Activated CD8-positive, alpha-beta memory T cell treated with anti-CD3 and anti-CD28 coated beads, Interleukin-2, amount 10 ng/mL, durations not matched to agents 7 days and 5 days (primary cell): ENCODE results near the gene LDLRAD4. TPM values are rescaled to one million over a fixed set of nuclear protein-coding genes. Genes with fewer than 3 reads are reported as not detected.

Source experiments
- ATAC-seq: fragments of 150-1000 bp; cut with Tn5 transposase; one replicate; pipeline ENCODE4 v1.10.0; 2021; ENCODE audit warnings: moderate library complexity
- CTCF ChIA-PET: fragments of 350-600 bp; sonication (Branson Sonifier 250); formaldehyde crosslinking; loops from one replicate; lab custom pipeline; 2021; ENCODE audit warnings: antibody characterized with exemption; lab: Charles Lee
- DNase-seq: peaks from one replicate; pipeline ENCODE4 v3.0.0-alpha.2; 2020
- H3K27ac Mint-ChIP-seq: one replicate; pipeline ENCODE4 v1.8.0; 2021; ENCODE audit warnings: mild to moderate bottlenecking, mixed read lengths
- H3K27me3 Mint-ChIP-seq: one replicate; pipeline ENCODE4 v1.8.0; 2021; ENCODE audit warnings: mixed read lengths
- H3K36me3 Mint-ChIP-seq: one replicate; pipeline ENCODE4 v1.8.0; 2021; ENCODE audit warnings: mild to moderate bottlenecking, mixed read lengths
- H3K4me1 Mint-ChIP-seq: one replicate; pipeline ENCODE4 v1.8.0; 2021; ENCODE audit warnings: mixed read lengths
- H3K4me3 Mint-ChIP-seq: one replicate; pipeline ENCODE4 v1.8.0; 2021; ENCODE audit warnings: mild to moderate bottlenecking, moderate library complexity, mixed read lengths
- H3K9me3 Mint-ChIP-seq: one replicate; pipeline ENCODE4 v1.8.0; 2022; ENCODE audit warnings: low read depth, mixed read lengths
- total RNA-seq, 2 experiments: library from RNA; stranded (reverse); gene quantifications; one replicate each; pipeline ENCODE4 v1.2.3, GENCODE V29; 2021

The LDLRAD4 gene
- total RNA-seq, 2 experiments from 2014 or later: 33.9 to 44.5 TPM

- Mint-ChIP-seq H3K36me3 (no peaks in the 10 kb centered on the region), H3K4me1 (peaks cover 1% of the 10 kb centered on the region), H3K27me3 (no peaks in the 10 kb centered on the region), H3K27ac (no peak overlapping the region), H3K9me3 (no peaks in the 10 kb centered on the region), H3K4me3 (no peak overlapping the region)
- CTCF ChIA-PET: no interaction called here
- DNase-seq (peak; percentile 51), ATAC-seq (peak; percentile 33)
Observed at GRCh38 chr18:13446610-13447461, 228.3 kb downstream of the LDLRAD4 start.

- peaks cover 1% of the 10 kb centered on the region for H3K4me1 Mint-ChIP-seq
- no peak for ATAC-seq
- CTCF ChIA-PET: no interaction called here
- no peaks in the 10 kb centered on the region for H3K36me3 Mint-ChIP-seq
- no peaks in the 10 kb centered on the region for H3K9me3 Mint-ChIP-seq
- H3K27ac Mint-ChIP-seq: no peak overlapping the region
- H3K27me3 Mint-ChIP-seq: no peaks in the 10 kb centered on the region
- no peak for DNase-seq
- H3K4me3 Mint-ChIP-seq: no peak overlapping the region
Observed at GRCh38 chr18:13447621-13448334, 229.2 kb downstream of the LDLRAD4 start.

GRCh38 chr18:13448335-13448795, 229.8 kb downstream of the LDLRAD4 start:
- Mint-ChIP-seq H3K4me3 (no peak overlapping the region), H3K36me3 (no peaks in the 10 kb centered on the region), H3K4me1 (peaks cover 1% of the 10 kb centered on the region), H3K27ac (no peak overlapping the region), H3K27me3 (no peaks in the 10 kb centered on the region), H3K9me3 (no peaks in the 10 kb centered on the region)
- DNase-seq (no peak), ATAC-seq (no peak)
- CTCF ChIA-PET: no interaction called here

- Mint-ChIP-seq H3K9me3 (no peaks in the 10 kb centered on the region), H3K27me3 (no peaks in the 10 kb centered on the region), H3K36me3 (no peaks in the 10 kb centered on the region), H3K4me3 (no peak overlapping the region), H3K4me1 (peaks cover 1% of the 10 kb centered on the region), H3K27ac (no peak overlapping the region)
- DNase-seq: no peak
- no peak for ATAC-seq
- CTCF ChIA-PET: no interaction called here
Observed at GRCh38 chr18:13449651-13450050, 231.1 kb downstream of the LDLRAD4 start.

GRCh38 chr18:13450289-13451212, 232.0 kb downstream of the LDLRAD4 start:
- H3K27ac Mint-ChIP-seq: no peak overlapping the region
- CTCF ChIA-PET: no interaction called here

GRCh38 chr18:13451213-13451540, 232.6 kb downstream of the LDLRAD4 start:
- no peak overlapping the region for H3K27ac Mint-ChIP-seq
- H3K4me3 Mint-ChIP-seq: no peak overlapping the region
- peaks cover 12% of the 10 kb centered on the region for H3K4me1 Mint-ChIP-seq
- H3K27me3 Mint-ChIP-seq: no peaks in the 10 kb centered on the region
- CTCF ChIA-PET: no interaction called here
- H3K36me3 Mint-ChIP-seq: no peaks in the 10 kb centered on the region
- ATAC-seq (no peak), DNase-seq (no peak)
- H3K9me3 Mint-ChIP-seq: no peaks in the 10 kb centered on the region

More at GRCh38 chr18:13450289-13451212, 232.0 kb downstream of the LDLRAD4 start:
- Mint-ChIP-seq H3K9me3 (no peaks in the 10 kb centered on the region), H3K4me3 (no peak overlapping the region), H3K27me3 (no peaks in the 10 kb centered on the region), H3K4me1 (peaks cover 5% of the 10 kb centered on the region), H3K36me3 (no peaks in the 10 kb centered on the region)
- ATAC-seq (no peak), DNase-seq (no peak)

- H3K4me3 Mint-ChIP-seq: no peak overlapping the region
- no peak overlapping the region for H3K27ac Mint-ChIP-seq
- ATAC-seq (no peak), DNase-seq (no peak)
- H3K4me1 Mint-ChIP-seq: peaks cover 15% of the 10 kb centered on the region
- no peaks in the 10 kb centered on the region for H3K9me3 Mint-ChIP-seq
- CTCF ChIA-PET: no interaction called here
- no peaks in the 10 kb centered on the region for H3K36me3 Mint-ChIP-seq
- H3K27me3 Mint-ChIP-seq: no peaks in the 10 kb centered on the region
Observed at GRCh38 chr18:13451661-13452387, 233.3 kb downstream of the LDLRAD4 start.

- no peak overlapping the region for H3K4me3 Mint-ChIP-seq
- DNase-seq: no peak
- ATAC-seq: no peak
- peaks cover 19% of the 10 kb centered on the region for H3K4me1 Mint-ChIP-seq
- no peak overlapping the region for H3K27ac Mint-ChIP-seq
- no peaks in the 10 kb centered on the region for H3K9me3 Mint-ChIP-seq
- CTCF ChIA-PET: no interaction called here
- H3K36me3 Mint-ChIP-seq: no peaks in the 10 kb centered on the region
- H3K27me3 Mint-ChIP-seq: no peaks in the 10 kb centered on the region
Observed at GRCh38 chr18:13452388-13452811, 233.8 kb downstream of the LDLRAD4 start.

- CTCF ChIA-PET: no interaction called here
- peaks cover 19% of the 10 kb centered on the region for H3K4me1 Mint-ChIP-seq
Observed at GRCh38 chr18:13452871-13453680, 234.5 kb downstream of the LDLRAD4 start.

GRCh38 chr18:13453714-13454113, 235.2 kb downstream of the LDLRAD4 start:
- ATAC-seq (no peak), DNase-seq (no peak)
- no peaks in the 10 kb centered on the region for H3K9me3 Mint-ChIP-seq
- H3K27ac Mint-ChIP-seq: no peak overlapping the region
- no peak overlapping the region for H3K4me3 Mint-ChIP-seq
- peaks cover 19% of the 10 kb centered on the region for H3K4me1 Mint-ChIP-seq
- CTCF ChIA-PET: no interaction called here
- no peaks in the 10 kb centered on the region for H3K27me3 Mint-ChIP-seq
- peaks cover 9% of the 10 kb centered on the region for H3K36me3 Mint-ChIP-seq

More at GRCh38 chr18:13452871-13453680, 234.5 kb downstream of the LDLRAD4 start:
- Mint-ChIP-seq H3K36me3 (peaks cover 3% of the 10 kb centered on the region), H3K27ac (no peak overlapping the region), H3K4me3 (no peak overlapping the region), H3K27me3 (no peaks in the 10 kb centered on the region), H3K9me3 (no peaks in the 10 kb centered on the region)
- DNase-seq (no peak), ATAC-seq (no peak)

GRCh38 chr18:13454363-13455150, 236.0 kb downstream of the LDLRAD4 start:
- no peak overlapping the region for H3K27ac Mint-ChIP-seq
- no peaks in the 10 kb centered on the region for H3K9me3 Mint-ChIP-seq
- CTCF ChIA-PET: no interaction called here
- H3K27me3 Mint-ChIP-seq: no peaks in the 10 kb centered on the region
- no peak for ATAC-seq
- H3K36me3 Mint-ChIP-seq: peaks cover 10% of the 10 kb centered on the region
- peaks cover 19% of the 10 kb centered on the region for H3K4me1 Mint-ChIP-seq
- DNase-seq: no peak
- no peak overlapping the region for H3K4me3 Mint-ChIP-seq
